B cell (primary cell): ENCODE data around the gene NCOA7.

Experiments used
- EZH2 ChIP-seq: IDR thresholded peaks from 2 replicates; pipeline ENCODE4 v1.6.1; 2012; ENCODE audit warnings: borderline replicate concordance, low read depth, mild to moderate bottlenecking, moderate library complexity, low read length; ENCODE audit not compliant: insufficient read depth, poor library complexity, severe bottlenecking
- TF ChIP-seq, protein P1 (sequence below): fragments of 200-600 bp; IDR thresholded peaks from one replicate; pipeline ENCODE4 v1.8.0; 2022; ENCODE audit warnings: antibody characterized with exemption, mild to moderate bottlenecking

DNA sequence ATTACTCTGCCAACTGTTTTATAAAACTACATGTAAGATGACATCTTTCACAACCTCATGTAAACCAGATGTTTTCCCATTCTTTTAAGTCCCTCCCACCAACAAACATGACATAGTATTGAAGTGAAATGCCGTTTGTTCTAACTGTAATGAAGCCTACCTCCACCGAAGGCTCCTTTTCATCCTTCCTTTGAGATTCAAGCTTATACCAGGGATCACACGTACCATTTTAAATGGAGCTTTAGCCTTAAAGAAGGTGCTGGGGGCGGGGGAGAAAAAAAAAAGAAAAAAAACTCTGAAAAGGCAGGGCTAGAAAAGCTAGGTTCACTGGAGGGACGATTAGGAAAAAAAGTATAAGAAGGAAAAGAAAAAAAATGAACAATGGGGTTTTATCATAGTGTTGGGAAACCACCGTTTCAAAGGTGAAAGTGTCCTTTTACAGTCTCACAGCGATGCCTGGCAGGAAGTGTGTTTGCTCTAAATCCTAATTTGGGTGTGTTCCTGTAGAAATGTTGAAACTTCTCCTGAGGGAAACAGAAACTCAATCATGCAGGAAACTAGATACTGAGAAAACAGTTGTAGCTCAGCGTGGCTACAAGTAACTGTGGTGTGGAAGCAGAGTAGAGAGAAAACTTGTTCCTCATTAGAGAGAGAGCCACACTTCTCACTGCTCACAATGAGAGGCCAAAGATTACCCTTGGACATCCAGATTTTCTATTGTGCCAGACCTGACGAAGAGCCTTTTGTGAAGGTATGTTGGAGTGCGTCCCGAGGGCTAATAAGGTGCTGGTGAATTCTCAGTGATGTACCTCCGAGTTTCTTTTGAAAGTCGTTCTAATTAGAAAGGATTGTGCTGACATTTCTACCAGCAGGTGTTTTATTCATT, 128.2 kb downstream of the NCOA7 start:
- TF ChIP-seq, protein P1, sequence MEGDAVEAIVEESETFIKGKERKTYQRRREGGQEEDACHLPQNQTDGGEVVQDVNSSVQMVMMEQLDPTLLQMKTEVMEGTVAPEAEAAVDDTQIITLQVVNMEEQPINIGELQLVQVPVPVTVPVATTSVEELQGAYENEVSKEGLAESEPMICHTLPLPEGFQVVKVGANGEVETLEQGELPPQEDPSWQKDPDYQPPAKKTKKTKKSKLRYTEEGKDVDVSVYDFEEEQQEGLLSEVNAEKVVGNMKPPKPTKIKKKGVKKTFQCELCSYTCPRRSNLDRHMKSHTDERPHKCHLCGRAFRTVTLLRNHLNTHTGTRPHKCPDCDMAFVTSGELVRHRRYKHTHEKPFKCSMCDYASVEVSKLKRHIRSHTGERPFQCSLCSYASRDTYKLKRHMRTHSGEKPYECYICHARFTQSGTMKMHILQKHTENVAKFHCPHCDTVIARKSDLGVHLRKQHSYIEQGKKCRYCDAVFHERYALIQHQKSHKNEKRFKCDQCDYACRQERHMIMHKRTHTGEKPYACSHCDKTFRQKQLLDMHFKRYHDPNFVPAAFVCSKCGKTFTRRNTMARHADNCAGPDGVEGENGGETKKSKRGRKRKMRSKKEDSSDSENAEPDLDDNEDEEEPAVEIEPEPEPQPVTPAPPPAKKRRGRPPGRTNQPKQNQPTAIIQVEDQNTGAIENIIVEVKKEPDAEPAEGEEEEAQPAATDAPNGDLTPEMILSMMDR, result no peak
- no peak for TF ChIP-seq EZH2
